Measurements from ENCODE around the gene SGTA. TPM values are rescaled to one million over a fixed set of nuclear protein-coding genes. Genes with fewer than 3 reads are reported as not detected.

Gene SGTA
- polyA plus RNA-seq, 3 donors: 21.6 to 35.4 (median 22.0) TPM

DNA sequence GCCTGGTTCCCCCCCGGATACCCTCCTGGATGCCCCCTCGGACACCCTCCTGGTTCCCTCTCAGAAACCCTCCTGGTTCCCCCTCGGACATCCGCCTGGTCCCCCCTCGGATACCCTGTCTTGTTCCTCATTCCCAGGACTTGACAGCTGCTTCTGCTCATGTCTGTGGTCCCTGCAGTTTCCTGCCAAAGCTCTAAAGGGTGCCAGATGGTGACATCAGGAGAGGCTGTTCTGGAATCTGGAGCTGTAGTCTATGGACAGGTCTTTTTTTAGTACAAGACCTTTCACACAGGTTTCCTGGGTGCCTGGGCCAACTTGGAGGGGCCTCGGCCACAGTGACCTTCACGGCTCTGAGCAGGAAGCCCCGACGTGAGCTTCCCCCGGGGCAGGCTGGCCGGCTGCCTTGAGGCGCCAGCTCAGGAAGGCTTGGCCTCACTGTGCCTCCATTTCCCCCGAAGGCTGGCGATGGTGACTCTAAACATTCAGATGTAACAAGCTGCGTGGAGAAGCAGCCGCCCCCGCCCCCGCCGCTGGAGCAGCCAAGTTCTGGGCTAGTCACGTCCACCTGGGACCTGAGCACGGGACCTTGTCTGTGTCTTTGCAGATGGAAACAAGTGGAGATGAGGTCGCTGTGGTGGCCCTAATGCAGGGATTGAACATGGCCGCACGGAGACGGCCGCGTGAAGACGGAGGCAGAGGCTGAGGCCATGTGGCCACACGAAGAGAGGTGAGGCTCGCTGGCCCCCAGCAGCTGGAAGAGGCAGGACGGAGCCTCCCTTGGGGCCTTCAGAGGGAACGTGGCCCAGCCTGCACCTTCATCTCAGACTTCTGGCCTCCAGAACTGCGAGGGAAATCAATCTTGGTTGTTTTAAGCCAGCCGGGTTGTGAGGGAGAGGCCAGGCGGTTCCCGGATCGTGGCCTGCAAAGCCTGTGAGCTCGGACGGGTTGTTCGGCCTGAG is 12.7 kb downstream of the SGTA start:
- peaks cover 39 to 45% of the 10 kb centered on the region in 2 donors for H3K36me3 ChIP-seq (replicated peaks in 1 of 2; ENCODE audit: control insufficient read depth in 1 of 2, insufficient read depth in 2 of 2, low read length in 2 of 2)
- peaks cover 54% of the 10 kb centered on the region for H3K79me2 ChIP-seq (ENCODE audit: insufficient read depth, low read length)
- peak overlapping the region in 1 of 3 experiments; percentile 1 for H3K4me3 ChIP-seq (replicated peaks in 1 of 3; ENCODE audit: low read depth in 2 of 3, low read length in 3 of 3)
- peaks cover 0 to 2% (median 2%) of the 10 kb centered on the region in 3 donors for H3K27me3 Mint-ChIP-seq (ENCODE audit: low read depth in 3 of 3)
- peak overlapping the region; percentile 1 to 49 for H3K27ac ChIP-seq (ENCODE audit: low read depth in 1 of 2, low read length in 2 of 2)
- no peak overlapping the region for H2AFZ ChIP-seq (ENCODE audit: insufficient read depth, low read depth, low read length, poor library complexity, severe bottlenecking)
- peak overlapping the region; percentile 24 for H3K4me2 ChIP-seq (replicated peaks; ENCODE audit: extremely low read depth, low read length, poor library complexity, severe bottlenecking)
- H3K4me1 Mint-ChIP-seq: peaks cover 18% of the 10 kb centered on the region
- TF ChIP-seq, protein P1, sequence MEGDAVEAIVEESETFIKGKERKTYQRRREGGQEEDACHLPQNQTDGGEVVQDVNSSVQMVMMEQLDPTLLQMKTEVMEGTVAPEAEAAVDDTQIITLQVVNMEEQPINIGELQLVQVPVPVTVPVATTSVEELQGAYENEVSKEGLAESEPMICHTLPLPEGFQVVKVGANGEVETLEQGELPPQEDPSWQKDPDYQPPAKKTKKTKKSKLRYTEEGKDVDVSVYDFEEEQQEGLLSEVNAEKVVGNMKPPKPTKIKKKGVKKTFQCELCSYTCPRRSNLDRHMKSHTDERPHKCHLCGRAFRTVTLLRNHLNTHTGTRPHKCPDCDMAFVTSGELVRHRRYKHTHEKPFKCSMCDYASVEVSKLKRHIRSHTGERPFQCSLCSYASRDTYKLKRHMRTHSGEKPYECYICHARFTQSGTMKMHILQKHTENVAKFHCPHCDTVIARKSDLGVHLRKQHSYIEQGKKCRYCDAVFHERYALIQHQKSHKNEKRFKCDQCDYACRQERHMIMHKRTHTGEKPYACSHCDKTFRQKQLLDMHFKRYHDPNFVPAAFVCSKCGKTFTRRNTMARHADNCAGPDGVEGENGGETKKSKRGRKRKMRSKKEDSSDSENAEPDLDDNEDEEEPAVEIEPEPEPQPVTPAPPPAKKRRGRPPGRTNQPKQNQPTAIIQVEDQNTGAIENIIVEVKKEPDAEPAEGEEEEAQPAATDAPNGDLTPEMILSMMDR (IDR thresholded peaks at IDR 0.05): no peak
- H3K27me3 ChIP-seq (ENCODE audit: control insufficient read depth in 2 of 2, insufficient read depth in 2 of 2, low read length in 2 of 2): no peaks in the 10 kb centered on the region
- H4K20me1 ChIP-seq (ENCODE audit: insufficient read depth, low read length): peaks cover 51% of the 10 kb centered on the region
- 61% methylated on average over 35 of the region's 40 CpGs for WGBS (ENCODE audit: insufficient coverage)
- peaks cover 23 to 41% of the 10 kb centered on the region in 2 donors for H3K36me3 Mint-ChIP-seq
- intact Hi-C loops (cut with micrococcal nuclease): no loop called here
- peak overlapping the region in 6 of 7 donors; percentile 25 to 56 (median 36) for H3K27ac Mint-ChIP-seq
- peaks cover 0 to 2% (median 0%) of the 10 kb centered on the region in 7 donors for H3K9me3 Mint-ChIP-seq
- peaks cover 23 to 26% of the 10 kb centered on the region in 2 donors for H3K4me1 ChIP-seq (ENCODE audit: control insufficient read depth in 1 of 2, insufficient read depth in 2 of 2, low read length in 2 of 2)
- no peaks in the 10 kb centered on the region for H3K9me3 ChIP-seq (replicated peaks in 1 of 2; ENCODE audit: control insufficient read depth in 1 of 2, insufficient read depth in 1 of 2, low read length in 2 of 2)
- DNase-seq: peak; percentile 23 to 42 (median 28)
- H3K9ac ChIP-seq (ENCODE audit: insufficient read depth, low read length, poor library complexity, severe bottlenecking): peak overlapping the region; percentile 12
- H3K4me3 Mint-ChIP-seq: peak overlapping the region in 1 of 2 donors; percentile 46

GRCh38 chr19:2769218-2769617 is 13.9 kb downstream of the SGTA start:
- Histone ChIP-seq H3K9ac (ENCODE audit: insufficient read depth, low read length, poor library complexity, severe bottlenecking) (no peak overlapping the region), H2AFZ (ENCODE audit: insufficient read depth, low read depth, low read length, poor library complexity, severe bottlenecking) (no peak overlapping the region), H3K4me3 (replicated peaks in 1 of 3; ENCODE audit: low read depth in 2 of 3, low read length in 3 of 3) (no peak overlapping the region), H3K27ac (ENCODE audit: low read depth in 1 of 2, low read length in 2 of 2) (no peak overlapping the region), H3K79me2 (ENCODE audit: insufficient read depth, low read length) (peaks cover 43% of the 10 kb centered on the region), H3K4me1 (ENCODE audit: control insufficient read depth in 1 of 2, insufficient read depth in 2 of 2, low read length in 2 of 2) (peaks cover 14 to 15% of the 10 kb centered on the region in 2 donors), H3K36me3 (replicated peaks in 1 of 2; ENCODE audit: control insufficient read depth in 1 of 2, insufficient read depth in 2 of 2, low read length in 2 of 2) (peaks cover 46 to 57% of the 10 kb centered on the region in 2 donors), H3K27me3 (ENCODE audit: control insufficient read depth in 2 of 2, insufficient read depth in 2 of 2, low read length in 2 of 2) (no peaks in the 10 kb centered on the region), H4K20me1 (ENCODE audit: insufficient read depth, low read length) (peaks cover 43% of the 10 kb centered on the region), H3K4me2 (replicated peaks; ENCODE audit: extremely low read depth, low read length, poor library complexity, severe bottlenecking) (no peak overlapping the region), H3K9me3 (replicated peaks in 1 of 2; ENCODE audit: control insufficient read depth in 1 of 2, insufficient read depth in 1 of 2, low read length in 2 of 2) (no peaks in the 10 kb centered on the region)
- Mint-ChIP-seq H3K4me3 (no peak overlapping the region), H3K27me3 (ENCODE audit: low read depth in 3 of 3) (peaks cover 0 to 2% (median 0%) of the 10 kb centered on the region in 3 donors), H3K36me3 (peaks cover 25 to 49% of the 10 kb centered on the region in 2 donors), H3K4me1 (peaks cover 12% of the 10 kb centered on the region), H3K9me3 (peaks cover 0 to 2% (median 0%) of the 10 kb centered on the region in 7 donors), H3K27ac (peak overlapping the region in 2 of 7 donors; percentile 4 to 35)
- intact Hi-C loops (cut with micrococcal nuclease): no loop called here
- TF ChIP-seq, protein P1 (IDR thresholded peaks at IDR 0.05): no peak
- WGBS (ENCODE audit: insufficient coverage): 93% methylated on average over 8 of the region's 8 CpGs
- DNase-seq: no peak
